C4-2B (cell line): ENCODE measurements around the gene FITM1.

Experiments used
- ZFX ChIP-seq: fragments of 450-650 bp; IDR thresholded peaks from 2 replicates; pipeline ENCODE4 v1.6.1; 2017
- TF ChIP-seq, protein P1 (sequence below): fragments of 450-650 bp; conservative IDR thresholded peaks from 2 replicates; pipeline ENCODE4 v1.5.1; 2017; ENCODE audit warnings: mild to moderate bottlenecking

DNA sequence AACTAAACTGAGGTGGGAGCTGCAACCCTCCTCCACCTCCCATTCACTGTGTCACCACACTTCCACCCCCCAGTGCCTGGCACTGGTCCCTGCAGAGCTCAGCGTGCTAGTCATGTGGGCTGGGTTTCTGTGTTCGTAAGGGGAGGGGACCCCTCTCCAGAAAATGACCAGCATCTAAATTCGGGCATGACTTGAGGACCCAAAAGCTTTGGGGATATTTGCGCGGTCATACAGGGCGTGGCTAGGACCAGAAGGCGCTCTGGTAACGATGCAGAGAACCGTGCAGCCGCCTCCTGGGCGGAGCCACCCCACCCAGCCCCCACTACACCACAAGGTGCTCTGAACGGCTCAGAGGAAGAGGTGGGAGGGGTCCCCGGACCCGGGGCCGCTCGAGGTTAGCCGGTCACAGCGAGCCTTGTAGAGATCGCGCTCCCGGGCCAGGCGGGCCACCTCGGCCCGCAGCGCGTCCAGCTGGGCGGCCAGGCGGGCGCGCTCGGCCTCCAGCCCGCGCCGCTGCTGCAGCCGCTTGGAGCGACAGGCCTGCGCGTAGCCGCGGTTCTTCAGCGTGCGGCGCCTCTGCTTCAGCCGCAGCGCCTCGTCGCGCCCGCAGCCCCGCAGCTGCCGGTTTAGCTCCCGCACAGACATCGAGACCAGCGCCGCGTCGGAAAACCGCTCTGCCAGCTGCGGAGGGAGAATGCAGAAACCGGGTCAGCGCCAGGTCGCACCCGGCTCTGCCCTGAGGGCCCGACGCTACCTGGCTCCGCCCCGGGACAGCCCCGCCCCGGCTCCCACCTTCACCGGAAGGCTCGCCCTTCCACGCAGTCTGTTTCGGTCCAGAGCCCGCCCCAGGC is 49.3 kb upstream of the FITM1 start:
- peak; percentile 68; the same call in 1 of the 2 replicates for TF ChIP-seq ZFX
- TF ChIP-seq, protein P1, sequence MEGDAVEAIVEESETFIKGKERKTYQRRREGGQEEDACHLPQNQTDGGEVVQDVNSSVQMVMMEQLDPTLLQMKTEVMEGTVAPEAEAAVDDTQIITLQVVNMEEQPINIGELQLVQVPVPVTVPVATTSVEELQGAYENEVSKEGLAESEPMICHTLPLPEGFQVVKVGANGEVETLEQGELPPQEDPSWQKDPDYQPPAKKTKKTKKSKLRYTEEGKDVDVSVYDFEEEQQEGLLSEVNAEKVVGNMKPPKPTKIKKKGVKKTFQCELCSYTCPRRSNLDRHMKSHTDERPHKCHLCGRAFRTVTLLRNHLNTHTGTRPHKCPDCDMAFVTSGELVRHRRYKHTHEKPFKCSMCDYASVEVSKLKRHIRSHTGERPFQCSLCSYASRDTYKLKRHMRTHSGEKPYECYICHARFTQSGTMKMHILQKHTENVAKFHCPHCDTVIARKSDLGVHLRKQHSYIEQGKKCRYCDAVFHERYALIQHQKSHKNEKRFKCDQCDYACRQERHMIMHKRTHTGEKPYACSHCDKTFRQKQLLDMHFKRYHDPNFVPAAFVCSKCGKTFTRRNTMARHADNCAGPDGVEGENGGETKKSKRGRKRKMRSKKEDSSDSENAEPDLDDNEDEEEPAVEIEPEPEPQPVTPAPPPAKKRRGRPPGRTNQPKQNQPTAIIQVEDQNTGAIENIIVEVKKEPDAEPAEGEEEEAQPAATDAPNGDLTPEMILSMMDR, result no peak
